HEK293T (cell line): ENCODE measurements around the gene RAD51B.

Experiments used
- ARNT ChIP-seq: fragments of 450-650 bp; IDR thresholded peaks from 2 replicates; pipeline ENCODE4 v1.6.1; 2017; ENCODE audit warnings: mild to moderate bottlenecking
- BHLHE40 ChIP-seq: fragments of 450-650 bp; IDR thresholded peaks from 2 replicates; pipeline ENCODE4 v1.6.1; 2016; ENCODE audit warnings: mild to moderate bottlenecking, moderate library complexity, borderline replicate concordance
- ELF4 ChIP-seq: fragments of 450-650 bp; IDR thresholded peaks from 2 replicates; pipeline ENCODE4 v1.6.1; 2017; ENCODE audit warnings: antibody characterized with exemption
- FOXM1 ChIP-seq: fragments of 450-650 bp; IDR thresholded peaks from 2 replicates; pipeline ENCODE4 v1.6.1; 2017; ENCODE audit warnings: mild to moderate bottlenecking, borderline replicate concordance
- L3MBTL2 ChIP-seq: fragments of 450-650 bp; conservative IDR thresholded peaks from 2 replicates; pipeline ENCODE4 v1.6.1; 2016; ENCODE audit warnings: mild to moderate bottlenecking
- TF ChIP-seq, protein P1 (sequence below): fragments of 450-650 bp; IDR thresholded peaks from 2 replicates; pipeline ENCODE4 v1.6.1; 2016

DNA sequence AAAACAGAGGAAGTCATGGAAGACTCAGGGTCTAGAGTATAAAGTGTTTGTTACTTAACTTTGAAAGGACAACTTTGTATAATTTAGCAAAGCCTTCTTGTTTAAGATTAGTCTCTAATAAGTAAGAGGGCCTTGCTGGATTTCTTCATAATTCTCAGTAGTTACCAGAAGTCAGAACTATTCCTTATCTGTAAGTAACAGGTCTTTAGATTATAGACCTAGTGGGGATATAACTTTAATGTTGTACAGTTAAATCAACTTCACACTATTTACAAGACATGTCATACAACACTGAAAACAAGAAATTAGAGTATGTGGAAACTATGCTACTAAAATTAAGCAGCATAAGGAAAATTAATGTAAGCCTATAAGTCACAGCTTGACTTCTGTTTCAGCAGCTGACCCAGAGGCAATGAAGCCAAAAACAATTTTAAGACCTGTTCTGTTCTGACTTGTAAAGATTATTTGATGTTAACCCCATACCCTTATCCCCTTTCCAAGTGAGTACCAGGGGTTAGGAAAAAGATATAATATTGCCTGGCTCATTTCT lies 398.3 kb downstream of the RAD51B start:
- TF ChIP-seq FOXM1 = no peak
- TF ChIP-seq ARNT = no peak
- no peak for TF ChIP-seq BHLHE40
- TF ChIP-seq, protein P1, sequence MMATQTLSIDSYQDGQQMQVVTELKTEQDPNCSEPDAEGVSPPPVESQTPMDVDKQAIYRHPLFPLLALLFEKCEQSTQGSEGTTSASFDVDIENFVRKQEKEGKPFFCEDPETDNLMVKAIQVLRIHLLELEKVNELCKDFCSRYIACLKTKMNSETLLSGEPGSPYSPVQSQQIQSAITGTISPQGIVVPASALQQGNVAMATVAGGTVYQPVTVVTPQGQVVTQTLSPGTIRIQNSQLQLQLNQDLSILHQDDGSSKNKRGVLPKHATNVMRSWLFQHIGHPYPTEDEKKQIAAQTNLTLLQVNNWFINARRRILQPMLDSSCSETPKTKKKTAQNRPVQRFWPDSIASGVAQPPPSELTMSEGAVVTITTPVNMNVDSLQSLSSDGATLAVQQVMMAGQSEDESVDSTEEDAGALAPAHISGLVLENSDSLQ = no peak
- TF ChIP-seq L3MBTL2 = no peak
- no peak for TF ChIP-seq ELF4
